22Rv1 (cell line): Measurements from ENCODE around the gene INTS1.

Experiments used
- H3K27ac ChIP-seq: fragments of 450-650 bp; 2 replicates; pipeline ENCODE4 v1.5.1; 2017
- ZFX ChIP-seq: fragments of 450-650 bp; IDR thresholded peaks from 2 replicates; pipeline ENCODE4 v1.6.1; 2017; ENCODE audit warnings: antibody characterized with exemption, borderline replicate concordance
- TF ChIP-seq, protein P1 (sequence below): fragments of 450-650 bp; IDR thresholded peaks from 2 replicates; pipeline ENCODE4 v1.5.1; 2017; ENCODE audit warnings: mild to moderate bottlenecking

Gene INTS1

DNA sequence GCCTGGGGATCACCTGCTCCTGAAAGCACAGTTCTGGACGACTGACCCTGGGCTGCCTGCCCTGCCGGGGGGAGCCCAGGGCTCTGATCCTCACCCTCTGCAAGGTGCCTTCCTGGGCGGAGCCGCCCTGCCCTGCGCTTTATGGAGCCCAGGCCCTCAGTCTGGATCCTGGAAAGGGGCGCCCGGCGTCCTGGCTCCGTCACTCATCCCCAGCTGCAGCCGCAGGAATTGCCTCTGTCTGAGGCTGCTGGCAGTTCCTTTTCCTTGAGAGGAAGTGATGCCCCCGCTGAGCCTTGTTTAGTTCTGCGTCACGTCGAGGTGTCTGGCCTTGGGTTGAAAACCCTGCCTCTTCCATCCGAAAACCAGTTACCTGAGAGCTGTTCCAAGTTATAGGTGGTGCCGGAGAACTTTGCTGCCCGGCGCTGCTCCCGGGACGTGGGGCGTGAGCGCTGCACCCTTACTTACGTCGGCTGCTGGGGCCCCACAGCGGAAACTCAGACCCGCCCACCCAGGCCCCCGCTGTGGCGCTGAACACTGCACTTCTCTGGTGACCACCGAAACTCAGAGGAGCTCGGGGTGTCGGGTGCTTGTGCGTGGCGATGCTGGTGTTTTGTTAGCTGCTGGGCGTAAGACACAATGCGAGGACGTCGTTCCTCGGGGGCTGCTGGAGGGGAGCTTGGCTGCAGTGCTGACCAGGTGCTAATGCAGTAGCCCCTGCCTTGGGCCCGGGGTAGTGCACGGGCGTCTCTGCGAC lies 31.7 kb upstream of the INTS1 start:
- H3K27ac ChIP-seq, result peak overlapping the region; percentile 93
- TF ChIP-seq ZFX, result no peak
- TF ChIP-seq, protein P1, sequence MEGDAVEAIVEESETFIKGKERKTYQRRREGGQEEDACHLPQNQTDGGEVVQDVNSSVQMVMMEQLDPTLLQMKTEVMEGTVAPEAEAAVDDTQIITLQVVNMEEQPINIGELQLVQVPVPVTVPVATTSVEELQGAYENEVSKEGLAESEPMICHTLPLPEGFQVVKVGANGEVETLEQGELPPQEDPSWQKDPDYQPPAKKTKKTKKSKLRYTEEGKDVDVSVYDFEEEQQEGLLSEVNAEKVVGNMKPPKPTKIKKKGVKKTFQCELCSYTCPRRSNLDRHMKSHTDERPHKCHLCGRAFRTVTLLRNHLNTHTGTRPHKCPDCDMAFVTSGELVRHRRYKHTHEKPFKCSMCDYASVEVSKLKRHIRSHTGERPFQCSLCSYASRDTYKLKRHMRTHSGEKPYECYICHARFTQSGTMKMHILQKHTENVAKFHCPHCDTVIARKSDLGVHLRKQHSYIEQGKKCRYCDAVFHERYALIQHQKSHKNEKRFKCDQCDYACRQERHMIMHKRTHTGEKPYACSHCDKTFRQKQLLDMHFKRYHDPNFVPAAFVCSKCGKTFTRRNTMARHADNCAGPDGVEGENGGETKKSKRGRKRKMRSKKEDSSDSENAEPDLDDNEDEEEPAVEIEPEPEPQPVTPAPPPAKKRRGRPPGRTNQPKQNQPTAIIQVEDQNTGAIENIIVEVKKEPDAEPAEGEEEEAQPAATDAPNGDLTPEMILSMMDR, result no peak

DNA sequence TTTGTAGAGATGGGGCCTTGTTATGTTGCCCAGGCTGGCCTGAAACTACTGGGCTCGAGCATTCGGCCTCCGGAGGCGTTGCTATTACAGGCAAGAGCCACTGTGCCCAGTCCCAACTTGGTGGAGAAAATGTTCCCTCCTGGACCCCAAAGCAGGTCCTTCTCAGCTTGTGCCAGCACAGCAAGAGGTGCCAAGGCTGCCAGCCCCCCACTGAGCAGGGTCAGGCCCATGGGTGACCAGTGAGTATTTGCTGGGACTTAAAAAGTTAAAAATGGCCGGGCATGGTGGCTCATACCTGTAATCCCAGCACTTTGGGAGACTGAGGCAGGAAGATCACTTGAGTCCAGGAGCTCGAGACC lies 30.9 kb upstream of the INTS1 start:
- TF ChIP-seq ZFX, result no peak
- H3K27ac ChIP-seq, result peak overlapping the region; percentile 93

DNA sequence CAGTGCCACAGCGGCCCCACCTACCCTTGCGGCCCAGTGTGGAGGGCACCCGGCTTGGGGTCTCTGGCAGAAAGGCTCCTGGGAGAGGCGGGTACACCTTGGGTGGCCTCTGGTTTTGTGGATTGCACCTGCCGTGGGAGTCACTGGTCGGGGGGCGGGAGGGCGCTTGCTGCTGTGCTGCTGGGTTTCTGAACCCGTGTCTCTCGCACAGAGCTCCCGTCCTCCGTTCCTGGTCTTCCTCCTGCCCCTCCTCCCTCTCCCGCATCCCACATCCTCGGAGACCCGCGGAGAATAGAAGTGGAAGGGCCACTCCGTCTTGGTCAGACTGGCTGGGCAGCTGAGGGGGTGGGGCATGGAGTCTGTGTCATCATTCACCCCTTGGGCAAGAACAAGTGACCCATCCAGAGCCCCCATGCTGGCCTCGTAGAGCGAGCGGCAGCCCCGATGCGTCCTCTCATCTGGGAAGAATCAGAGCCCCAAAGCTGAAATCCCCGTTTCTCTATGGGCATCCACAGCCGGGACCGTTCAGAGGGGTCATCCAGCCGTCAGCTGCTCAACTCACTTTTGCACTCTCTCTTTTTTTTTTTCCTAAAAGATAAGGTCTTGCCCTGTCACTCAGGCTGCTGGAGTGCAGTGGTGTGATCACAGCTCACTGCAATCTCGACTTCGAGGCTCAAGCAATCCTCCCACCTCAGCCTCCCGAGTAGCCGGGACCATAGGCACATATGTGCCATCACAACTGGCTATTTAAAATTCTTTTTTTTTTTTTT lies 30.3 kb upstream of the INTS1 start:
- TF ChIP-seq, protein P1, result no peak
- H3K27ac ChIP-seq, result peak overlapping the region; percentile 93

DNA sequence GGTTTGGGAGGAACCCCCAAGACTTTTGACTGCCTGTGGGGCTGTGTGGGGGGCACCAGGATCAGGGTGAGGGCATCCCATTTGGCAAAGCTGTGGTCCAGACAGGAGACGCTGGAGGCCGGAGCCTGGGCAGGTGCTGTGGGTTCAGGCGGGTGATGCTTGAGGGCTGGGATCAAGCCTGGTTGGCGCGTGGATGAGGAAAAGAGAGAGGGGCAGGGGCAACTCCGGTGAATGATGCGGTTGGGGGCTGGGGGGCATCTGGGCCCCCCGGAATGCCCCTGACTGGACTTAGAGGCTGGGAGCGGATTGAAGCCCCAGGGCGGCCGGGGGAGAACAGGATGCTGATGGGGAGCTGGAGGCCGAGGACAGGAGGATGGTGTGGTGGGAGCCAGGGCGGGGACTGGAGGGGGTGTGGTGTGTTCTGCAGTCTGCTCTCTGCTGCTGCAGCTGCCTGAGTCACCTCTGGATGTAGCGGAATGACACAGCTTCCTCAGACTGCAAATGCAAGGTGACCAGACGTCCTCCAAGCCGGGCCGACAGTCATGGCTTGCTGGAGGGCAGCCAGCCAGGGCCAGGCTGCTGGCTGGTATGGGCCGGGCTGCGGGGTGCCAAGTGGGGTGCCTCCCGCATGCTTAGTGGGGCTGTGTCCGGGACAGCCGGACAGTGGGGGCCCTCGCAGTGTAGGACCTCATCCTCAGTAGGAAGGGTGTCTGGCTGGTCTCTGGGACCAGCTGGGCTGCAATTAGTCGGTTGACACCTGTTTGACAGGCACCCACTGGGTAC lies 29.5 kb upstream of the INTS1 start:
- TF ChIP-seq, protein P1, result no peak
- TF ChIP-seq ZFX, result no peak
- H3K27ac ChIP-seq, result peak overlapping the region; percentile 93

DNA sequence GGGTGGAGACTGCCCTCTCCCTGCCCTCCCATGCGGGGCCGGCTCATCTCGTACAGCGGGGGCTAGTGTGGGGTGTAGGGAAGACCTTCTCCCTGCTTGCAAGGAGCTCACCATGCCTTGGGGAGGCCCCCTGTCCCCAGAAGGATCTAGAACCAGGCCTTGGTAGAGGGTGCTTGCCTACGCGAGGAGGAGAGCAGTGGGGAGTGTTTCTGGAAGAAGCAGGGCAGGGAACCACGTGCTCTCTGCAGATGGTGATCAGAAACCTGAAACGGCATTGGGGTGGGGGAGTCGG lies 29.0 kb upstream of the INTS1 start:
- TF ChIP-seq ZFX, result no peak
- TF ChIP-seq, protein P1, result no peak
- peak overlapping the region; percentile 93 for H3K27ac ChIP-seq

DNA sequence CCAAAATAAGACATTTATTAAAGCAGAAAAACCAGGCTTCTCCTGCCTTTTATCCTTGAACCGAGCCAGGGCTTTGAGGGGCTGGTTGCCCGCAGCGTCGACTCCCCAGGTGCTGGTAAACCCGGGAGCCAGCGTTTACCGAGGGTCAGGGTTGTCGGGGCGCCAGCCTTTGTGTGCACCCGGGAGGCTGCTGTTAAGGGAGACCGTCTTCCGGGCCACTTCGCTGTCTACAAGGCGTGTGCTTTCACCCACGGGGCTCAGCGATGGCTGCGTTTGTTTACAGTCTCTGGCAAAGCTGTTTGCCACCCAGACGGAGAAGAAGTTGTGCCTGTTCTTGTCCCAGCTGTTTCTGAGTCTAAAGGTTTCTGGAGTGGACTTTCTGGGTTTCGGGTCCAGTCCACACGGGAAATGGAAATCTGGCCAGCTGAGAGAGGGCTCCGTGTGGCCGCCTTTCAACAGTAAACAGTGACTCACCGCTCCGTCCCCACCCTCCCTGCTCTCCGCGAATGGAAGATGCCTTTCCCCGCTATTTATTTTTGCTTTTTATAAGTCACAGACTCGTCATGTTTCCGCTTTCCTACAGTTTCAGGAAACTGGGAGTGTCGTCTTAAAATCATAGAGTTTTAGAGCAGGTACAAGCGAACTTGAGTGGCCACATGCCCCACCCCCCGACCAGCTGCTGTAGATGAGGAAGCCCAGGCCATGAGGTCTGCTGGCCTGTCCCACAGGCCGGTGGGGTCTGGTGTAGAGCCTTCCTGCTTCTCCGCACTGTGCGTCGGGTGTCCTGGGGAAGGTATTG lies 28.5 kb upstream of the INTS1 start:
- no peak for TF ChIP-seq ZFX
- peak overlapping the region; percentile 93 for H3K27ac ChIP-seq

DNA sequence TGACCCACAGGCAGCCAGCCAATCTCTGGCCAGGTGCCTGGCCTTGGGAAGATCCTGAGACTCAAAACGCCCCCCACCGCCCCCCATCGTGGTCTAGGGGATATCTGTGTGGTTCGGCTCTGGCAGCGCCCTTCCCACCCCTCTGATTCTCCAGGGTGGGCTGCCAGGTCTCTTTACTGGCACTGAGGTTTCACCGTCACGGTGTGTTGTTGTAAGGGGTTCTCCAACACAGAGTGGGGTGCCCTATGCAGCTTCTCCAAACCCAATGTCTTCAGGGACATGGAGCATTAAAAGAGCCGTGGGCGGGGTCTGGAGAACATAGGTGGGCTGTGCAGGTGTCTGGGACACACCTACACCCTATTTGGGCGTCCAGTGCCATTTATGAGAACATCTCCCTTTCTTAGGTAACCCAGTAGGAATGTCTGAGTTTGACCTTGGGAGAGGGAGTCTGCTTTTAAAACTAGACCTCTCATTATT lies 27.8 kb upstream of the INTS1 start:
- H3K27ac ChIP-seq, result peak overlapping the region; percentile 93
- TF ChIP-seq ZFX, result no peak
- TF ChIP-seq, protein P1, result no peak
